Measurements from ENCODE around the gene RBAK. TPM values are rescaled to one million over a fixed set of nuclear protein-coding genes. Genes with fewer than 3 reads are reported as not detected.
"Not testable (repeated sequence)": the region's sequence is repeated elsewhere in the genome, so short reads cannot be mapped to it uniquely, and the experiment has no call there.

Gene RBAK
- total RNA-seq, 6 experiments from 2014 or later, result 4.0 to 6.9 (median 5.1) TPM

DNA sequence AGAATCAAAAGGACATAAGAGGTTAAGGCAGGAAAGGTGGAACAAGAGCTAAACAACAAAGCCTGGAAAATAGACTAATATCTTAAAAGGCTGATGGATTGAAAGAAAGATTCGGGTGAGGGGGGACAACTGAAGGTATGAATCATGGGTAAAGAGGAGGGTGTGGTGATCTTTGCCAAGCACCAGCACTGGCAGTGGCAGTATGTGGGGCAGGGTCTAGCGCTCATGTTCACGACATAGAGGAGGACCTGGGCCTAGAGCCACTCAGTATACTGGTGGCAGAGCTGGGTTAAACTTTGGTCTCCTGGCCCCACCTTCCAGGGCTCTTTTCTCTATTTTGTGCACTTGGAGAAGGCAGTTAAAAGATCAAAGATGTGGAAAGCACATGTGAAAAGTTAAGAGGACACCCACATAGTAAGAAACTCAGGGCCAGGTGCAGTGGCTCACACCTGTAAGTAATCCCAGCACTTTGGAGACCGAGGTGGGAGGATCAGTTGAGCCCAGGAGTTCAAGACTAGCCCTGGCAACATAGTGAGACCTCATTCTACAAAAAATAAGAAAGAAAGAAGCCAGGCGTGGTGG is 46.2 kb upstream of the RBAK start:
- ATAC-seq (no peak), DNase-seq (no peak)
- WGBS (ENCODE audit: insufficient coverage, low coverage, low lambda C conversion rate, missing lambda C conversion rate), result 100% methylated on average over 3 of the region's 5 CpGs
- Histone ChIP-seq H3K36me3 (peaks cover 0 to 12% (median 0%) of the 10 kb centered on the region in 4 donors), H3K4me3 (no peak overlapping the region), H3K9me3 (no peaks in the 10 kb centered on the region), H3K27me3 (no peaks in the 10 kb centered on the region), H3K4me1 (no peaks in the 10 kb centered on the region), H3K27ac (no peak overlapping the region)
- intact Hi-C loops (cut with DNase I), result no loop called here
- TF ChIP-seq POLR2A (IDR thresholded peaks at IDR 0.05), result no peak
- TF ChIP-seq, protein P1, sequence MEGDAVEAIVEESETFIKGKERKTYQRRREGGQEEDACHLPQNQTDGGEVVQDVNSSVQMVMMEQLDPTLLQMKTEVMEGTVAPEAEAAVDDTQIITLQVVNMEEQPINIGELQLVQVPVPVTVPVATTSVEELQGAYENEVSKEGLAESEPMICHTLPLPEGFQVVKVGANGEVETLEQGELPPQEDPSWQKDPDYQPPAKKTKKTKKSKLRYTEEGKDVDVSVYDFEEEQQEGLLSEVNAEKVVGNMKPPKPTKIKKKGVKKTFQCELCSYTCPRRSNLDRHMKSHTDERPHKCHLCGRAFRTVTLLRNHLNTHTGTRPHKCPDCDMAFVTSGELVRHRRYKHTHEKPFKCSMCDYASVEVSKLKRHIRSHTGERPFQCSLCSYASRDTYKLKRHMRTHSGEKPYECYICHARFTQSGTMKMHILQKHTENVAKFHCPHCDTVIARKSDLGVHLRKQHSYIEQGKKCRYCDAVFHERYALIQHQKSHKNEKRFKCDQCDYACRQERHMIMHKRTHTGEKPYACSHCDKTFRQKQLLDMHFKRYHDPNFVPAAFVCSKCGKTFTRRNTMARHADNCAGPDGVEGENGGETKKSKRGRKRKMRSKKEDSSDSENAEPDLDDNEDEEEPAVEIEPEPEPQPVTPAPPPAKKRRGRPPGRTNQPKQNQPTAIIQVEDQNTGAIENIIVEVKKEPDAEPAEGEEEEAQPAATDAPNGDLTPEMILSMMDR (IDR thresholded peaks at IDR 0.05), result no peak

DNA sequence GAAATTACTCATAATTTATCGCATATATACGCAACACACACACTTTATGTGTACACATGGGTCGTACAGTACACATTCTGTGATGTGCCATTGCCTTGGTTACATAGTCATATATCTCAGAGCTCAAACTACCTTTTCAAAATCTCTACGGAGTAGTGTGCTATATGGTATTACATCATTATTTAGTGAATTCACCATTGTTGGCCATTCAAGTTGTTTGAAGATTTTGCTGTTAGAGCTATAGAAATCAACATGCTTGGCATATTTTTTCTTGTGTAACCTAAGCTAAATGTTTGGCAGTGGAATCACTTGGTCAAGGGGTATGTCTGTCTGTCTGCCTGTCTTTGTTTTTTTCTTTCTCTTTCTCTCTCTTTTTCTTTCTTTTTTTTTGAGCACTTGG is 44.7 kb upstream of the RBAK start:
- no peaks in the 10 kb centered on the region for H3K27me3 ChIP-seq
- peaks cover 0 to 7% (median 0%) of the 10 kb centered on the region in 4 donors for H3K36me3 ChIP-seq
- no peaks in the 10 kb centered on the region for H3K4me1 ChIP-seq
- 68% methylated on average over 4 of the region's 4 CpGs for WGBS (ENCODE audit: insufficient coverage, low coverage, low lambda C conversion rate, missing lambda C conversion rate)
- no peak overlapping the region for H3K27ac ChIP-seq
- no peak for TF ChIP-seq POLR2A (IDR thresholded peaks at IDR 0.05)
- TF ChIP-seq, protein P1 (IDR thresholded peaks at IDR 0.05), result no peak
- no peak overlapping the region for H3K4me3 ChIP-seq
- intact Hi-C loops (cut with DNase I), result no loop called here
- H3K9me3 ChIP-seq, result no peaks in the 10 kb centered on the region
- ATAC-seq (no peak), DNase-seq (no peak)

DNA sequence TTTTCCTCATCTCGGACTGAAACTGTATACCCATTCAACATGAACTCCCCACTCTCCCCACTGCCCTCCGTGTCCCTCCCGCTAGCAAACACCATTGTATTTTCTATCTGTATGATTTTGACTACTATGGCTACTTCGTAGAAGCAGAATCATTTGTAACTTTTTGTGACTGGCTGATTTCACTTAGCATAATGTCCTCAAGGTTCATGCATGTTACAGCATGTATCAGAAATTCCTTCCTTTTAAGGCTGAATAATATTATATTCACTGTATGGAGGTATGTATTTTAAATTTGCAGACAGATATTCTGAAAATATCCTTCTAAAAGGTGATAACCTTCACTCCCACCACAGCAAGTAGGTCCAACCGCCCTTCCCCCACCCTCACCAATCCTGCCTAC is 43.7 kb upstream of the RBAK start:
- Histone ChIP-seq H3K9me3 (no peaks in the 10 kb centered on the region), H3K27ac (no peak overlapping the region), H3K27me3 (no peaks in the 10 kb centered on the region), H3K36me3 (peaks cover 0 to 4% (median 0%) of the 10 kb centered on the region in 4 donors), H3K4me1 (no peaks in the 10 kb centered on the region), H3K4me3 (no peak overlapping the region)
- DNase-seq, result no peak
- intact Hi-C loops (cut with DNase I), result no loop called here
- 96% methylated on average over 4 of the region's 5 CpGs for WGBS (ENCODE audit: insufficient coverage, low coverage, low lambda C conversion rate, missing lambda C conversion rate)
- no peak for TF ChIP-seq POLR2A (IDR thresholded peaks at IDR 0.05)
- TF ChIP-seq, protein P1 (IDR thresholded peaks at IDR 0.05), result no peak
- ATAC-seq, result no peak

DNA sequence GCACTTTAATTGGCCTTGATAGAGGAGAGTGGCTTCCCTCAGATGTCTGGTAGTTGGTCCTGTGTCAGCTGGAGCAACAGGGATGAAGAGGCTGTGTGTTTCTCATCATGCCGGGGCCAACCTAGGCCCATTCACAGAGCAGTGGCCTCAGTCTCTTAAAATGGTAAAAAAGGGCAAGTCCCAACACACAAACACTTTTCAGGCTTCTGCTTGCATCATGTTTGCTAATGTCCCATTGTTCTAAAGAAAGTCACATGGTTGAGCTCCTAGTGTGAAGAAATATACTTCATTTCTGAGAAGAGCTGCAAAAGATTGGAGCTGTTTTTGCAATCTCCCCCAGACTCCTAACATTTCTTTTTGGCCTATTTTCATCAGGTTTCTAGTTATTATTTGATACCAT is 40.6 kb upstream of the RBAK start:
- Histone ChIP-seq H3K9me3 (no peaks in the 10 kb centered on the region), H3K27ac (no peak overlapping the region), H3K36me3 (no peaks in the 10 kb centered on the region), H3K4me3 (no peak overlapping the region), H3K4me1 (no peaks in the 10 kb centered on the region), H3K27me3 (no peaks in the 10 kb centered on the region)
- intact Hi-C loops (cut with DNase I), result no loop called here
- DNase-seq (no peak), ATAC-seq (no peak)
- 82% methylated on average over 1 of the region's 1 CpG for WGBS (ENCODE audit: insufficient coverage, low coverage, low lambda C conversion rate, missing lambda C conversion rate)
- TF ChIP-seq, protein P1 (IDR thresholded peaks at IDR 0.05), result no peak
- no peak for TF ChIP-seq POLR2A (IDR thresholded peaks at IDR 0.05)

DNA sequence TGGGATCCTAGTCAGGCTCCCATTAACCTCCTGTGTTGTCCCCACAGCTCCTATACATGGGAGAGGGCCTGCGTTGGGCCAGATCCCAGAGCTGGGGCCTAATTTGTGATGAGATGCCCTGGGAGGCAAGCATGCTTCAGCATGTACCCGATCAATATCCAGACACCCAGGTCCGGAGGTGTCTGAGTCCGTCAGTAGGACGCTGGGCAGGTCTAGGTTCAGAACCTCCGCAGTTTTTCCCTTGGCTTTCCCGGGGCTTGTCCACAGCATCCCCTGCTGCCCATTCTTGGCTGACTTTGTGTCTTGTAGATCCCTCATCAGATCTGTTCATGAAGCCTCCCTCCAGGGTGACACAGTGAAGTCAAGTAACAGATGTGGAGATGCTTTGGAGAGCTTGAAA is 32.7 kb upstream of the RBAK start:
- Histone ChIP-seq H3K27me3 (no peaks in the 10 kb centered on the region), H3K4me3 (no peak overlapping the region), H3K9me3 (no peaks in the 10 kb centered on the region), H3K27ac (no peak overlapping the region), H3K4me1 (no peaks in the 10 kb centered on the region), H3K36me3 (no peaks in the 10 kb centered on the region)
- ATAC-seq, result no peak
- DNase-seq, result peak in 1 of 3 donors; percentile 19
- no peak for TF ChIP-seq POLR2A (IDR thresholded peaks at IDR 0.05)
- TF ChIP-seq, protein P1 (IDR thresholded peaks at IDR 0.05), result no peak
- WGBS (ENCODE audit: insufficient coverage, low coverage, low lambda C conversion rate, missing lambda C conversion rate), result no CpG with 5 or more reads among the region's 7 CpGs
- intact Hi-C loops (cut with DNase I), result no loop called here

DNA sequence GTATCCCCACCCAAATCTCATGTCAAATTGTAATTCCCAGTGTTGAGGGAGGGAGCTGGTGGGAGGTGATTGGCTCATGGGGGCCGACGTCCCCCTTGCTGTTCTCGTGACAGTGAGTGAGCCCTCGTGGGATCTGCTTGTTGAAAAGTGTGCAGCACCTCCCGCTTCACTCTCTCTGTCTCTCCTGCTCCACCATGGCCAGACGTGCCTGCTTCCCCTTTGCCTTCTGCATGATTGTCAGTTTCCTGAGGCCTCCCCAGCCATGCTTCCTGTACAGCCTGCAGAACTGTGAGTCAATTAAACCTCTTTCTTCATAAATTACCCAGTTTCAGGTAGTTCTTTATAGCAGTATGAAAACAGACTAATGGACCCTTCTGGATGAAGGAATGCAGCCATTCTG is 29.7 kb upstream of the RBAK start:
- H3K9me3 ChIP-seq; ATAC-seq; DNase-seq; H3K27ac ChIP-seq; H3K4me3 ChIP-seq; intact Hi-C loops (cut with DNase I); H3K4me1 ChIP-seq; H3K36me3 ChIP-seq; H3K27me3 ChIP-seq: not testable (repeated sequence)
- 64% methylated on average over 6 of the region's 6 CpGs for WGBS (ENCODE audit: insufficient coverage, low coverage, low lambda C conversion rate, missing lambda C conversion rate)

DNA sequence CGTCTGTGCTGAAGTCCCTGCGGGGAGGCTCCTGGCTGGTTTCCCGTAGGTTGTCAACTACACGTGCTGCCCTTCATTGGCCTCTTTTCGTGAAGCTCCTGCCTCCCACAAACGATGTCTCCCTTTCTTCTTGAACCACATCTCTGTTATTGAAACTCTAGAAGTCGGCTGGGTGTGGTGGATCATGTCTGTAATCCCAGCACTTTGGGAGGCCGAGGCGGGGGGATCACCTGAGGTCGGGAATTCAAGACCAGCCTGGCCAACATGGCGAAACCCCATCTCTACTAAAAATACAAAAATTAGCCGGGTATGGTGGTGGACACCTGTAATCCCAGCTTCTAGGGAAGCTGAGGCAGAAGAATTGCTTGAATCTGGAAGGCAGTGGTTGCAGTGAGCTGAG is 28.0 kb upstream of the RBAK start:
- H3K4me1 ChIP-seq; H3K27me3 ChIP-seq; intact Hi-C loops (cut with DNase I); H3K9me3 ChIP-seq; H3K36me3 ChIP-seq; H3K27ac ChIP-seq; ATAC-seq; H3K4me3 ChIP-seq: not testable (repeated sequence)
- 93% methylated on average over 11 of the region's 12 CpGs for WGBS (ENCODE audit: insufficient coverage, low coverage, low lambda C conversion rate, missing lambda C conversion rate)
- DNase-seq, result peak in 1 of 3 donors; percentile 16
